Stimulated activated naive CD4-positive, alpha-beta T cell (primary cell): ENCODE measurements around the gene PTPRN2.
"Not testable (repeated sequence)": the region's sequence is repeated elsewhere in the genome, so short reads cannot be mapped to it uniquely, and the experiment has no call there.

Experiments used
- DNase-seq, 6 experiments: peaks; one replicate each; lab custom pipeline; 2025; lab: John Stamatoyannopoulos, UW

PTPRN2 gene

GRCh38 chr7:158366916-158367633, 220.5 kb downstream of the PTPRN2 start:
- DNase-seq: no peak

GRCh38 chr7:158366346-158366745, 221.3 kb downstream of the PTPRN2 start:
- DNase-seq: no peak

- DNase-seq: no peak
These were observed 222.4 kb downstream of the PTPRN2 start for GRCh38 chr7:158365267-158365666.

GRCh38 chr7:158364451-158364850, 223.2 kb downstream of the PTPRN2 start:
- no peak for DNase-seq

- DNase-seq: no peak
These were observed 224.4 kb downstream of the PTPRN2 start for GRCh38 chr7:158362912-158363905.

- DNase-seq: no peak
These were observed 225.6 kb downstream of the PTPRN2 start for GRCh38 chr7:158362001-158362400.

- no peak for DNase-seq
These were observed 226.2 kb downstream of the PTPRN2 start for GRCh38 chr7:158361326-158361946.

- DNase-seq: no peak
These were observed 228.5 kb downstream of the PTPRN2 start for GRCh38 chr7:158358926-158359645.

- DNase-seq: no peak
These were observed 229.5 kb downstream of the PTPRN2 start for GRCh38 chr7:158357898-158358821.

- no peak for DNase-seq
These were observed 230.3 kb downstream of the PTPRN2 start for GRCh38 chr7:158357106-158357897.

- no peak for DNase-seq
These were observed 231.2 kb downstream of the PTPRN2 start for GRCh38 chr7:158356454-158356853.

- no peak for DNase-seq
These were observed 232.1 kb downstream of the PTPRN2 start for GRCh38 chr7:158355456-158356065.

- DNase-seq: no peak
These were observed 232.8 kb downstream of the PTPRN2 start for GRCh38 chr7:158354861-158355260.

- DNase-seq: no peak
These were observed 233.7 kb downstream of the PTPRN2 start for GRCh38 chr7:158353606-158354570.

- not testable (repeated sequence) for DNase-seq
These were observed 235.5 kb downstream of the PTPRN2 start for GRCh38 chr7:158351899-158352729.

- DNase-seq: no peak
These were observed 236.1 kb downstream of the PTPRN2 start for GRCh38 chr7:158351481-158351880.

GRCh38 chr7:158351051-158351450, 236.6 kb downstream of the PTPRN2 start:
- DNase-seq: no peak
